Measurements from ENCODE around the gene KIDINS220. TPM values are rescaled to one million over a fixed set of nuclear protein-coding genes. Genes with fewer than 3 reads are reported as not detected.

Gene KIDINS220
- total RNA-seq, 1 experiment from 2014 or later: 29.3 TPM

DNA sequence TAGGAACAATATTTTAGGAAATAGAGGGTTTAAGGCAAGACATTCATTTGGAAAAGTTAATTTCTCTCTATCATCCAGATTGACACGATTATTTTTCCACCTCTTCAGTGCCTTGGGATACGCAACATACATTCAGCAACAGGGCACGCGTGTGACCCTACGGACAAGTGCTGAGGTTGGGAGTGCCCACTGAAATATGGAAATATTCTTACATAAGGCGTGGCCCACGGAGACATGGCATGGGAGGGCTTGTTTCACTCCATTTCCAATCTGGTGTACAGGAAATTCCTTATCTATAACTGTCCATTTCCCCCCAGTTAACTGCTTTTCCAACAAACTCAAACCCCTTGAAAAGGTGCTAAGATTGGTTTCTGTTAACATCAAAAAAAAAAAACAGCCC lies 20.9 kb upstream of the KIDINS220 start:
- Histone ChIP-seq H4K8ac (replicated peaks; ENCODE audit: insufficient read length, low read depth, low read length) (no peak overlapping the region), H2AK5ac (ENCODE audit: insufficient read length, low read length) (no peak overlapping the region), H3K18ac (ENCODE audit: insufficient read length, low read depth, low read length) (no peak overlapping the region), H2BK120ac (ENCODE audit: low read depth, low read length, poor library complexity, severe bottlenecking) (no peak overlapping the region), H2BK15ac (ENCODE audit: low read depth, low read length) (no peak overlapping the region), H3K9ac (ENCODE audit: extremely low read depth, insufficient read length, low read length) (no peak overlapping the region), H4K91ac (ENCODE audit: insufficient read length, low read depth, low read length) (no peak overlapping the region), H3T11ph (ENCODE audit: low read length) (no peak overlapping the region), H3K4me1 (ENCODE audit: insufficient read depth, low read length) (no peaks in the 10 kb centered on the region), H2BK12ac (ENCODE audit: insufficient read length, low read depth, low read length) (no peak overlapping the region), H4K5ac (ENCODE audit: insufficient read length, low read depth, low read length) (no peak overlapping the region), H3K14ac (ENCODE audit: insufficient read depth, low read length) (no peak overlapping the region), H2BK5ac (ENCODE audit: insufficient read length, low read length) (no peak overlapping the region), H3K27me3 (ENCODE audit: insufficient read depth, low read length) (no peaks in the 10 kb centered on the region), H3K23me2 (ENCODE audit: insufficient read length, low read depth, low read length, poor library complexity, severe bottlenecking) (no peaks in the 10 kb centered on the region), H2AFZ (ENCODE audit: low read length) (no peak overlapping the region), H3K27ac (ENCODE audit: insufficient read length, low read depth, low read length) (no peak overlapping the region), H2BK20ac (ENCODE audit: low read depth, low read length, poor library complexity, severe bottlenecking) (no peak overlapping the region), H3K23ac (ENCODE audit: insufficient read length, low read depth, low read length) (no peak overlapping the region), H4K20me1 (ENCODE audit: control insufficient read depth, insufficient read depth, insufficient read length) (no peaks in the 10 kb centered on the region), H3K56ac (ENCODE audit: insufficient read length, low read depth, low read length) (no peak overlapping the region), H3K79me2 (ENCODE audit: insufficient read depth, low read length) (no peaks in the 10 kb centered on the region), H3K4me2 (ENCODE audit: insufficient read depth, insufficient read length, low read length) (no peak overlapping the region), H3K9me3 (ENCODE audit: control insufficient read depth, low read depth, low read length) (no peaks in the 10 kb centered on the region), H3K79me1 (ENCODE audit: insufficient read depth, low read depth, low read length, poor library complexity, severe bottlenecking) (no peaks in the 10 kb centered on the region), H3K4ac (ENCODE audit: low read depth, low read length) (no peak overlapping the region)
- peaks cover 1 to 14% (median 3%) of the 10 kb centered on the region in 3 experiments; a peak in 5 of 7 replicates for H3K36me3 Mint-ChIP-seq (ENCODE audit: insufficient read depth in 1 of 3, low read depth in 3 of 3)
- peak overlapping the region in 2 of 3 experiments; percentile 23 to 60; a peak in 2 of 7 replicates for H3K27ac Mint-ChIP-seq
- TF ChIP-seq, protein P1, sequence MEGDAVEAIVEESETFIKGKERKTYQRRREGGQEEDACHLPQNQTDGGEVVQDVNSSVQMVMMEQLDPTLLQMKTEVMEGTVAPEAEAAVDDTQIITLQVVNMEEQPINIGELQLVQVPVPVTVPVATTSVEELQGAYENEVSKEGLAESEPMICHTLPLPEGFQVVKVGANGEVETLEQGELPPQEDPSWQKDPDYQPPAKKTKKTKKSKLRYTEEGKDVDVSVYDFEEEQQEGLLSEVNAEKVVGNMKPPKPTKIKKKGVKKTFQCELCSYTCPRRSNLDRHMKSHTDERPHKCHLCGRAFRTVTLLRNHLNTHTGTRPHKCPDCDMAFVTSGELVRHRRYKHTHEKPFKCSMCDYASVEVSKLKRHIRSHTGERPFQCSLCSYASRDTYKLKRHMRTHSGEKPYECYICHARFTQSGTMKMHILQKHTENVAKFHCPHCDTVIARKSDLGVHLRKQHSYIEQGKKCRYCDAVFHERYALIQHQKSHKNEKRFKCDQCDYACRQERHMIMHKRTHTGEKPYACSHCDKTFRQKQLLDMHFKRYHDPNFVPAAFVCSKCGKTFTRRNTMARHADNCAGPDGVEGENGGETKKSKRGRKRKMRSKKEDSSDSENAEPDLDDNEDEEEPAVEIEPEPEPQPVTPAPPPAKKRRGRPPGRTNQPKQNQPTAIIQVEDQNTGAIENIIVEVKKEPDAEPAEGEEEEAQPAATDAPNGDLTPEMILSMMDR (conservative IDR thresholded peaks at IDR 0.05): no peak
- no peak overlapping the region for H3K4me3 Mint-ChIP-seq
- H3K4me1 Mint-ChIP-seq: peaks cover 6 to 11% of the 10 kb centered on the region in 2 experiments
- no peaks in the 10 kb centered on the region for H3K9me3 Mint-ChIP-seq
- no peak for DNase-seq
- no CpG with 5 or more reads among the region's 7 CpGs for WGBS (ENCODE audit: extremely low coverage, insufficient read length, low lambda C conversion rate)
- no peaks in the 10 kb centered on the region for H3K27me3 Mint-ChIP-seq (ENCODE audit: low read depth)
